Coronary artery (tissue), 2 donors: ENCODE measurements around the gene GYG1.

ENCODE experiments used
- DNase-seq: peaks from one replicate; pipeline ENCODE4 v3.0.0-alpha.2; 2017; ENCODE audit warnings: low spot score
- H3K27ac ChIP-seq, 2 donors: fragments of 200-600 bp; sonication (generic); one replicate each; pipeline ENCODE4 v1.5.1; 2016 to 2019
- H3K4me3 ChIP-seq: fragments of 200-600 bp; sonication (generic); 2 replicates; pipeline ENCODE4 v1.5.1; 2016; ENCODE audit warnings: mild to moderate bottlenecking, moderate library complexity
- CTCF ChIP-seq: fragments of 200-600 bp; sonication (generic); IDR thresholded peaks from one replicate; pipeline ENCODE4 v1.5.1; 2019; ENCODE audit warnings: antibody characterized with exemption

GYG1 gene

GRCh38 chr3:149055575-149055974 is 64.2 kb downstream of the GYG1 start:
- no peak overlapping the region for H3K4me3 ChIP-seq
- no peak overlapping the region for H3K27ac ChIP-seq
- TF ChIP-seq CTCF = no peak
- DNase-seq = no peak

GRCh38 chr3:149058198-149058597 is 66.9 kb downstream of the GYG1 start:
- Histone ChIP-seq H3K27ac (no peak overlapping the region), H3K4me3 (no peak overlapping the region)
- no peak for DNase-seq
- TF ChIP-seq CTCF = no peak

- Histone ChIP-seq H3K4me3 (no peak overlapping the region), H3K27ac (no peak overlapping the region)
- TF ChIP-seq CTCF = no peak
- DNase-seq = no peak
These were observed 67.3 kb downstream of the GYG1 start for GRCh38 chr3:149058602-149059001.

GRCh38 chr3:149061776-149062175 is 70.4 kb downstream of the GYG1 start:
- no peak overlapping the region for H3K4me3 ChIP-seq
- TF ChIP-seq CTCF = no peak
- no peak overlapping the region for H3K27ac ChIP-seq
- no peak for DNase-seq

- Histone ChIP-seq H3K27ac (no peak overlapping the region), H3K4me3 (no peak overlapping the region)
- DNase-seq = no peak
- no peak for TF ChIP-seq CTCF
These were observed 76.5 kb downstream of the GYG1 start for GRCh38 chr3:149067883-149068282.
